NCI-H187 (cell line): Measurements from ENCODE around the gene BRD1.

Source experiments
- DNase-seq, 2 experiments: peaks; one replicate each; lab custom pipeline; 2025; lab: John Stamatoyannopoulos, UW

BRD1 gene

GRCh38 chr22:49801391-49802060, 26.1 kb downstream of the BRD1 start:
- DNase-seq: no peak

GRCh38 chr22:49800408-49801238, 27.1 kb downstream of the BRD1 start:
- DNase-seq: no peak

GRCh38 chr22:49799431-49800075, 28.1 kb downstream of the BRD1 start:
- no peak for DNase-seq

GRCh38 chr22:49798486-49799151, 29.1 kb downstream of the BRD1 start:
- DNase-seq: no peak

- no peak for DNase-seq
Observed at GRCh38 chr22:49797706-49798105, 30.0 kb downstream of the BRD1 start.

- DNase-seq: no peak
Observed at GRCh38 chr22:49796596-49797270, 30.9 kb downstream of the BRD1 start.

GRCh38 chr22:49795521-49795920, 32.2 kb downstream of the BRD1 start:
- DNase-seq: no peak

GRCh38 chr22:49793871-49794270, 33.8 kb downstream of the BRD1 start:
- DNase-seq: no peak

- no peak for DNase-seq
Observed at GRCh38 chr22:49793296-49793695, 34.4 kb downstream of the BRD1 start.

GRCh38 chr22:49792107-49792506, 35.6 kb downstream of the BRD1 start:
- no peak for DNase-seq

GRCh38 chr22:49791682-49792081, 36.0 kb downstream of the BRD1 start:
- no peak for DNase-seq

GRCh38 chr22:49790912-49791311, 36.8 kb downstream of the BRD1 start:
- no peak for DNase-seq

- no peak for DNase-seq
Observed at GRCh38 chr22:49789289-49790141, 38.2 kb downstream of the BRD1 start.

GRCh38 chr22:49788504-49788903, 39.2 kb downstream of the BRD1 start:
- DNase-seq: no peak

GRCh38 chr22:49787861-49788260, 39.8 kb downstream of the BRD1 start:
- no peak for DNase-seq

GRCh38 chr22:49786976-49787706, 40.5 kb downstream of the BRD1 start:
- DNase-seq: no peak

- no peak for DNase-seq
Observed at GRCh38 chr22:49785841-49786471, 41.7 kb downstream of the BRD1 start.

- DNase-seq: no peak
Observed at GRCh38 chr22:49785046-49785521, 42.6 kb downstream of the BRD1 start.

- DNase-seq: no peak
Observed at GRCh38 chr22:49784630-49784971, 43.1 kb downstream of the BRD1 start.
